ENCODE measurements around the gene PM20D1. TPM values are rescaled to one million over a fixed set of nuclear protein-coding genes. Genes with fewer than 3 reads are reported as not detected.

The PM20D1 gene
- total and polyA plus RNA-seq, 8 donors, result 0.13 to 0.79 (median 0.43) TPM

DNA sequence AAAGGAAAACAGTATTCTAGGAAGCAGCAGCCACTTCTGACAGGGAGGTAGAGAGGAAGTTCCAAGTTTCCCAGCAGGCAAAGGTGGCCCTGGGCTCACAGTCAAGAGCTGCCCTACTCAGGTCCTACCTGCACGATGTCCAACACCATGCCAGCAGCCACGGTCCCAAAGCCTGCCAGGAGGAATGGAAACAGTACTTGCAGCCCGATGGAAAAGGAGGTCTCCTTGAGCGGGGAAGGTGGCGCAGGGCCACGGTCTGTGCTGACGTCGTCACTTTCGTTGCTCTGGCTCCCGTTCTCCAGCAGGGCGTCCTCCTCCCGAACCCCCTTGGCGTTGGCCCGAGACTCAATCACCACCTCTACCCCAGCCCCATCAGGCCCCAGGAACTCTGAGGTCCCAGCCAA lies 40.0 kb downstream of the PM20D1 start:
- TF ChIP-seq, protein P1, sequence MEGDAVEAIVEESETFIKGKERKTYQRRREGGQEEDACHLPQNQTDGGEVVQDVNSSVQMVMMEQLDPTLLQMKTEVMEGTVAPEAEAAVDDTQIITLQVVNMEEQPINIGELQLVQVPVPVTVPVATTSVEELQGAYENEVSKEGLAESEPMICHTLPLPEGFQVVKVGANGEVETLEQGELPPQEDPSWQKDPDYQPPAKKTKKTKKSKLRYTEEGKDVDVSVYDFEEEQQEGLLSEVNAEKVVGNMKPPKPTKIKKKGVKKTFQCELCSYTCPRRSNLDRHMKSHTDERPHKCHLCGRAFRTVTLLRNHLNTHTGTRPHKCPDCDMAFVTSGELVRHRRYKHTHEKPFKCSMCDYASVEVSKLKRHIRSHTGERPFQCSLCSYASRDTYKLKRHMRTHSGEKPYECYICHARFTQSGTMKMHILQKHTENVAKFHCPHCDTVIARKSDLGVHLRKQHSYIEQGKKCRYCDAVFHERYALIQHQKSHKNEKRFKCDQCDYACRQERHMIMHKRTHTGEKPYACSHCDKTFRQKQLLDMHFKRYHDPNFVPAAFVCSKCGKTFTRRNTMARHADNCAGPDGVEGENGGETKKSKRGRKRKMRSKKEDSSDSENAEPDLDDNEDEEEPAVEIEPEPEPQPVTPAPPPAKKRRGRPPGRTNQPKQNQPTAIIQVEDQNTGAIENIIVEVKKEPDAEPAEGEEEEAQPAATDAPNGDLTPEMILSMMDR (IDR thresholded peaks at IDR 0.05), result no peak
- DNase-seq, result peak in 1 of 4 donors; percentile 73
- intact Hi-C loops (cut with DNase I), result no loop called here
- H3K9me3 ChIP-seq, result no peaks in the 10 kb centered on the region
- H3K4me1 ChIP-seq, result peaks cover 22 to 58% of the 10 kb centered on the region in 2 donors
- H3K36me3 ChIP-seq, result peaks cover 0 to 3% of the 10 kb centered on the region in 2 donors
- peaks cover 0 to 27% of the 10 kb centered on the region in 2 donors for H3K27me3 ChIP-seq
- no peak overlapping the region for H3K4me3 ChIP-seq
- no peak for ATAC-seq
- H3K27ac ChIP-seq, result no peak overlapping the region

GRCh38 chr1:205809469-205809868 lies 40.5 kb downstream of the PM20D1 start:
- DNase-seq (no peak), ATAC-seq (no peak)
- H3K4me1 ChIP-seq, result peaks cover 22 to 58% of the 10 kb centered on the region in 2 donors
- TF ChIP-seq, protein P1 (IDR thresholded peaks at IDR 0.05), result no peak
- no peak overlapping the region for H3K27ac ChIP-seq
- H3K9me3 ChIP-seq, result no peaks in the 10 kb centered on the region
- H3K27me3 ChIP-seq, result peaks cover 0 to 25% of the 10 kb centered on the region in 2 donors
- H3K36me3 ChIP-seq, result peaks cover 0 to 3% of the 10 kb centered on the region in 2 donors
- intact Hi-C loops (cut with DNase I), result no loop called here
- no peak overlapping the region for H3K4me3 ChIP-seq

- H3K36me3 ChIP-seq, result peaks cover 0 to 3% of the 10 kb centered on the region in 2 donors
- no peaks in the 10 kb centered on the region for H3K9me3 ChIP-seq
- intact Hi-C loops (cut with DNase I), result no loop called here
- TF ChIP-seq, protein P1 (IDR thresholded peaks at IDR 0.05), result no peak
- no peak overlapping the region for H3K4me3 ChIP-seq
- DNase-seq, result no peak
- peaks cover 2 to 31% of the 10 kb centered on the region in 2 donors for H3K4me1 ChIP-seq
- H3K27me3 ChIP-seq, result no peaks in the 10 kb centered on the region
- H3K27ac ChIP-seq, result no peak overlapping the region
- ATAC-seq, result no peak
Observed at GRCh38 chr1:205805082-205805711, 44.7 kb downstream of the PM20D1 start.

- H3K36me3 ChIP-seq, result peaks cover 0 to 8% of the 10 kb centered on the region in 2 donors
- ATAC-seq, result no peak
- no peak for DNase-seq
- H3K4me1 ChIP-seq, result peaks cover 2 to 25% of the 10 kb centered on the region in 2 donors
- no peaks in the 10 kb centered on the region for H3K9me3 ChIP-seq
- intact Hi-C loops (cut with DNase I), result no loop called here
- no peaks in the 10 kb centered on the region for H3K27me3 ChIP-seq
- H3K4me3 ChIP-seq, result no peak overlapping the region
- TF ChIP-seq, protein P1 (IDR thresholded peaks at IDR 0.05), result no peak
- H3K27ac ChIP-seq, result no peak overlapping the region
Observed at GRCh38 chr1:205804605-205805004, 45.3 kb downstream of the PM20D1 start.

GRCh38 chr1:205803986-205804385 lies 45.9 kb downstream of the PM20D1 start:
- Histone ChIP-seq H3K36me3 (peaks cover 0 to 14% of the 10 kb centered on the region in 2 donors), H3K4me1 (peaks cover 0 to 19% of the 10 kb centered on the region in 2 donors), H3K27ac (no peak overlapping the region), H3K27me3 (no peaks in the 10 kb centered on the region), H3K4me3 (no peak overlapping the region), H3K9me3 (no peaks in the 10 kb centered on the region)
- DNase-seq, result no peak
- intact Hi-C loops (cut with DNase I), result no loop called here
- TF ChIP-seq, protein P1 (IDR thresholded peaks at IDR 0.05), result no peak
- ATAC-seq, result no peak

All from left lung (tissue), 10 donors.